ENCODE results near the gene TRAPPC13.

GRCh38 chr5:65651144-65651543, 26.3 kb downstream of the TRAPPC13 start:
- no peak for TF ChIP-seq NANOG (IDR thresholded peaks at IDR 0.05; ENCODE audit: borderline replicate concordance)
- TF ChIP-seq CTCF (conservative IDR thresholded peaks at IDR 0.05; ENCODE audit: low read depth in 2 of 2), result no peak

Data from GM23338 (cell line).